Duodenal mucosa (tissue), 2 donors: ENCODE results near the gene DPP10.

ENCODE experiments used
- H3K27ac ChIP-seq: one replicate; pipeline ENCODE4 v1.7.0; 2013; ENCODE audit warnings: low read depth, low read length
- H3K27me3 ChIP-seq, 2 donors: one replicate each; pipeline ENCODE4 v1.7.0; 2013; ENCODE audit warnings: low read length in 2 of 2, control low read depth in 1 of 2; ENCODE audit not compliant: insufficient read depth in 2 of 2, control insufficient read depth in 1 of 2
- H3K36me3 ChIP-seq, 2 donors: one replicate each; pipeline ENCODE4 v1.7.0; 2013; ENCODE audit warnings: low read length in 2 of 2, control low read depth in 1 of 2; ENCODE audit not compliant: insufficient read depth in 2 of 2, control insufficient read depth in 1 of 2
- H3K4me1 ChIP-seq, 2 donors: one replicate each; pipeline ENCODE4 v1.7.0; 2013; ENCODE audit warnings: low read length in 2 of 2, control low read depth in 1 of 2; ENCODE audit not compliant: insufficient read depth in 2 of 2, control insufficient read depth in 1 of 2
- H3K4me3 ChIP-seq, 2 donors: one replicate each; pipeline ENCODE4 v1.7.0; 2013; ENCODE audit warnings: low read length in 2 of 2, low read depth in 1 of 2
- H3K9ac ChIP-seq, 2 donors: one replicate each; pipeline ENCODE4 v1.7.0; 2013; ENCODE audit warnings: low read length in 2 of 2, low read depth in 1 of 2
- H3K9me3 ChIP-seq, 2 donors: one replicate each; pipeline ENCODE4 v1.7.0; 2013; ENCODE audit warnings: low read length in 2 of 2, control low read depth in 1 of 2; ENCODE audit not compliant: control insufficient read depth in 1 of 2

Gene DPP10

GRCh38 chr2:115541814-115542213, 1099.4 kb downstream of the DPP10 start:
- Histone ChIP-seq H3K27ac (no peak overlapping the region), H3K4me1 (no peaks in the 10 kb centered on the region), H3K36me3 (no peaks in the 10 kb centered on the region), H3K9ac (no peak overlapping the region), H3K27me3 (no peaks in the 10 kb centered on the region), H3K4me3 (no peak overlapping the region), H3K9me3 (peaks cover 0 to 3% of the 10 kb centered on the region in 2 donors)

GRCh38 chr2:115542331-115542730, 1099.9 kb downstream of the DPP10 start:
- Histone ChIP-seq H3K36me3 (no peaks in the 10 kb centered on the region), H3K4me3 (no peak overlapping the region), H3K9me3 (peaks cover 0 to 3% of the 10 kb centered on the region in 2 donors), H3K9ac (no peak overlapping the region), H3K27me3 (no peaks in the 10 kb centered on the region), H3K4me1 (no peaks in the 10 kb centered on the region), H3K27ac (no peak overlapping the region)

- Histone ChIP-seq H3K27ac (no peak overlapping the region), H3K36me3 (no peaks in the 10 kb centered on the region), H3K4me3 (no peak overlapping the region), H3K9me3 (no peaks in the 10 kb centered on the region), H3K27me3 (no peaks in the 10 kb centered on the region), H3K9ac (no peak overlapping the region), H3K4me1 (no peaks in the 10 kb centered on the region)
These were observed 1100.6 kb downstream of the DPP10 start for GRCh38 chr2:115543024-115543423.

- H3K36me3 ChIP-seq, result no peaks in the 10 kb centered on the region
- H3K4me1 ChIP-seq, result no peaks in the 10 kb centered on the region
- no peak overlapping the region for H3K27ac ChIP-seq
- no peak overlapping the region for H3K4me3 ChIP-seq
- no peaks in the 10 kb centered on the region for H3K27me3 ChIP-seq
- no peak overlapping the region for H3K9ac ChIP-seq
- H3K9me3 ChIP-seq, result no peaks in the 10 kb centered on the region
These were observed 1101.0 kb downstream of the DPP10 start for GRCh38 chr2:115543461-115543860.

GRCh38 chr2:115549611-115550130, 1107.2 kb downstream of the DPP10 start:
- no peak overlapping the region for H3K4me3 ChIP-seq
- H3K9ac ChIP-seq, result no peak overlapping the region
- H3K9me3 ChIP-seq, result no peaks in the 10 kb centered on the region
- H3K4me1 ChIP-seq, result no peaks in the 10 kb centered on the region
- no peak overlapping the region for H3K27ac ChIP-seq
- no peaks in the 10 kb centered on the region for H3K27me3 ChIP-seq
- no peaks in the 10 kb centered on the region for H3K36me3 ChIP-seq

GRCh38 chr2:115552726-115553125, 1110.3 kb downstream of the DPP10 start:
- Histone ChIP-seq H3K4me3 (no peak overlapping the region), H3K9me3 (no peaks in the 10 kb centered on the region)

GRCh38 chr2:115554153-115554552, 1111.7 kb downstream of the DPP10 start:
- Histone ChIP-seq H3K27ac (no peak overlapping the region), H3K9ac (no peak overlapping the region), H3K4me1 (no peaks in the 10 kb centered on the region), H3K27me3 (no peaks in the 10 kb centered on the region), H3K9me3 (no peaks in the 10 kb centered on the region), H3K4me3 (no peak overlapping the region), H3K36me3 (no peaks in the 10 kb centered on the region)

More at GRCh38 chr2:115552726-115553125, 1110.3 kb downstream of the DPP10 start:
- H3K27me3 ChIP-seq, result no peaks in the 10 kb centered on the region
- no peak overlapping the region for H3K9ac ChIP-seq
- no peak overlapping the region for H3K27ac ChIP-seq
- no peaks in the 10 kb centered on the region for H3K4me1 ChIP-seq
- no peaks in the 10 kb centered on the region for H3K36me3 ChIP-seq

GRCh38 chr2:115558725-115559124, 1116.3 kb downstream of the DPP10 start:
- Histone ChIP-seq H3K9me3 (no peaks in the 10 kb centered on the region), H3K27me3 (no peaks in the 10 kb centered on the region), H3K36me3 (no peaks in the 10 kb centered on the region), H3K9ac (no peak overlapping the region), H3K4me1 (no peaks in the 10 kb centered on the region), H3K27ac (no peak overlapping the region), H3K4me3 (no peak overlapping the region)

- H3K9me3 ChIP-seq, result no peaks in the 10 kb centered on the region
- no peaks in the 10 kb centered on the region for H3K36me3 ChIP-seq
- H3K9ac ChIP-seq, result no peak overlapping the region
- H3K27ac ChIP-seq, result no peak overlapping the region
- H3K4me1 ChIP-seq, result no peaks in the 10 kb centered on the region
- H3K4me3 ChIP-seq, result no peak overlapping the region
- H3K27me3 ChIP-seq, result no peaks in the 10 kb centered on the region
These were observed 1118.2 kb downstream of the DPP10 start for GRCh38 chr2:115560666-115561065.

GRCh38 chr2:115568643-115569042, 1126.2 kb downstream of the DPP10 start:
- Histone ChIP-seq H3K36me3 (no peaks in the 10 kb centered on the region), H3K9me3 (no peaks in the 10 kb centered on the region), H3K4me1 (no peaks in the 10 kb centered on the region), H3K4me3 (no peak overlapping the region), H3K27me3 (no peaks in the 10 kb centered on the region), H3K27ac (no peak overlapping the region), H3K9ac (no peak overlapping the region)

- Histone ChIP-seq H3K4me3 (no peak overlapping the region), H3K27me3 (no peaks in the 10 kb centered on the region), H3K9me3 (no peaks in the 10 kb centered on the region), H3K9ac (no peak overlapping the region), H3K27ac (no peak overlapping the region), H3K36me3 (no peaks in the 10 kb centered on the region), H3K4me1 (no peaks in the 10 kb centered on the region)
These were observed 1127.1 kb downstream of the DPP10 start for GRCh38 chr2:115569547-115569946.
